Fibroblast of gingiva (primary cell): Measurements from ENCODE around the gene ERMARD.
A peak's percentile ranks its signal among the peaks of the same experiment; 100 is the strongest.

Experiments
- DNase-seq: peaks from one replicate; pipeline ENCODE4 v3.0.0-alpha.2; 2011; ENCODE audit warnings: low read depth

Gene ERMARD

GRCh38 chr6:169751242-169752073, at the start of gene ERMARD, which contains the start of gene DYNLT2:
Gene ERMARD, plus strand, starts transcription at chr6:169751622. Its CDS starts 36 bp downstream, at chr6:169751658.
Gene DYNLT2, minus strand, starts transcription at chr6:169751572. Its CDS starts 114 bp downstream, at chr6:169751458.
- peak; percentile 92 for DNase-seq

DNA sequence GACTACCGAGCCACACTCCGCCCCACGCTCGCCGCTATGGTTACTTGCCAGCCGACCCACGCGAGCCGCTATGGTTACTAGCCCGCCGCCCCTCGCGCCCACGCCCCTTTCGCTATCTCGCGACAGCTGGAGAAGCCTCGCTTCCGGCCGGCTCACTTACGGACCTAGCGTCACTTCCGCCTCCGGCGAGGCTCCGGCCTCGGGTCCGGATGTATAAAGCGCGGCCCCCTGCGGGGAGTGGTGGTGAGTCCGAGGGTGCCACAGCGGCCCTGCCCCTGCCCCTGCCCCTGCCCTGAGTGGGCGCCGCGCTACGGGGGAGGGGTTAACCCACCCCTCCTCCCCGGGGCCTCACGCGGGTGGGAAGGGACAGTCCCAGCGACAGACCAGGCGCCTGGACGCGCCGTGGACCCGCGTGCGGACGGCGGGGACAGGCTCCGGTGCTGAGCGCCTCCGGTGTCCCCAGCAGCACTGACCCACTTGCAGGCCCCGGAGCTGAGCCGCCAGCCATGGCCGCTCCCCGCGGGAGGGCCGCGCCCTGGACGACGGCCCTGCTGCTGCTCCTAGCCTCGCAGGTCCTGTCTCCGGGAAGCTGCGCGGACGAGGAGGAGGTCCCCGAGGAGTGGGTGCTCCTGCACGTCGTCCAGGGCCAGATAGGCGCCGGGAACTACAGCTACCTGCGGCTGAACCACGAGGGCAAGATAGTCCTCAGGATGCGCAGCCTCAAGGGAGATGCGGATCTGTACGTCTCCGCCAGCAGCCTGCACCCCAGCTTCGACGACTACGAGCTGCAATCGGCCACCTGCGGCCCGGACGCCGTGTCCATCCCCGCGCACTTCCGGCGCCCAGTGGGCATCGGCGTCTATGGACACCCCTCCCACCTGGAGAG, 49.2 kb upstream of the ERMARD start, which contains the start of the genes C6orf120 and WDR27:
TSS of gene C6orf120 (plus strand) at position 173 of the 886 bp plus-strand sequence. CDS start at position 507, 334 bp downstream.
TSS of gene WDR27 (minus strand) at position 76 of the 886 bp plus-strand sequence. CDS start 13,024 bp downstream, outside the sequence.
- DNase-seq, result peak; percentile 97

- no peak for DNase-seq
Observed at GRCh38 chr6:169702840-169703246, 48.6 kb upstream of the ERMARD start.

- DNase-seq, result no peak
Observed at GRCh38 chr6:169707772-169708171, 43.6 kb upstream of the ERMARD start.

GRCh38 chr6:169709293-169709692, 42.1 kb upstream of the ERMARD start:
- no peak for DNase-seq

DNA sequence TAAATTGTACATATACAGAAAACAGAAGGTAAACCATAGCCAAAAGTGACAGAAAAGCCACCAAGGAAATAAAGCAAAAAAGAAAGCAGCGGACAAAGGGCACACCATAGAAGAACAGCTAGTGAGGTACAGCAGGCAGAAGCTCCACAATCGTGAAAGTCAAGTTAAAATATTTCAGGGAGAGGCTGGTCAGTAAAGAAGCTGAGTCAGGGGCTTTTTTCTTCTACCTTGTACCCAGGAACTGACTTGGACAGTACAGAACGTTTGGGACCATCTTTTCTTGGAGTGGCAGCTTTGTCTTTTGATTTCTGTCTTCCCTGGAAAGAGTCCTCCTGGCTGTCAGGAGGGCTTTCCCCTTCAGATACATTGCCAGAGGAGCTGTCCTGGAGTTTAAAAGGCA, 41.4 kb upstream of the ERMARD start:
- no peak for DNase-seq

GRCh38 chr6:169714178-169714577, 37.2 kb upstream of the ERMARD start:
- no peak for DNase-seq

DNA sequence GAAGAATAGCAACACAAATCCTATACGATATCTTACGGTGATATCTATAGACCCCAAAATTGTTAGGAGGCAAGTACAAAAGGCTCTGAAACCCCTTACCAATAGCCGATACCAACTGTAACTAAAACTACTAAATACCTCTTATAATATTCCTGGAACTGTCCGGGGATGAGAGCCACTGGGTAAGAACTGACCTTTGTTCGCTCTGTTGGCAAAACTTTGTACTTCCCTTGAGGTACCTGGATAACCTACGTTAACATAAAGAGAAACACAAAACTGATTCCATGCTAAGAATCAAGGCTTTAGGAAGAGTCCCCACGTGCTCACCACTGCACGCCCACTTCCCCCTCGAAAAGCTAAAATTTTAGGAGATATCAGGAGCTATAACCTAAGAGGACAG, 36.8 kb upstream of the ERMARD start:
- no peak for DNase-seq

DNA sequence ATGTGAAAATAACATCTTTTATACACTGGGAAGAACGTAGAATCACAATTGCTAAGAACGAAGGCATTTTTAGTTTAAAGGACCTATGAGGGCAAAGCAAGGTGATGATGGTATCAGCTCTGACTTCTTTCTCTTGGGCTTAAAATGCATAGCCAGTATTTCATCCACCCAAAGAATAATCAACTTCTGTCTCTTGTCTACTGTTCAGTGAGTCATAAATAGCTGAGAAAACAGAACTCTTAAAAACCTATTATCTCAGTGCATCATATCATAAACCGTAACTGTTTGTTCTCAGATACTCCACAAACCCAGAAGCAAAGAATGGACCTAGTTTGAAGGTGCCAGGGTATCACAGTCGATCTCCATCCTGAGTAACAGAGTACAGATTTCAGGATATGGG, 32.3 kb upstream of the ERMARD start:
- DNase-seq, result no peak

DNA sequence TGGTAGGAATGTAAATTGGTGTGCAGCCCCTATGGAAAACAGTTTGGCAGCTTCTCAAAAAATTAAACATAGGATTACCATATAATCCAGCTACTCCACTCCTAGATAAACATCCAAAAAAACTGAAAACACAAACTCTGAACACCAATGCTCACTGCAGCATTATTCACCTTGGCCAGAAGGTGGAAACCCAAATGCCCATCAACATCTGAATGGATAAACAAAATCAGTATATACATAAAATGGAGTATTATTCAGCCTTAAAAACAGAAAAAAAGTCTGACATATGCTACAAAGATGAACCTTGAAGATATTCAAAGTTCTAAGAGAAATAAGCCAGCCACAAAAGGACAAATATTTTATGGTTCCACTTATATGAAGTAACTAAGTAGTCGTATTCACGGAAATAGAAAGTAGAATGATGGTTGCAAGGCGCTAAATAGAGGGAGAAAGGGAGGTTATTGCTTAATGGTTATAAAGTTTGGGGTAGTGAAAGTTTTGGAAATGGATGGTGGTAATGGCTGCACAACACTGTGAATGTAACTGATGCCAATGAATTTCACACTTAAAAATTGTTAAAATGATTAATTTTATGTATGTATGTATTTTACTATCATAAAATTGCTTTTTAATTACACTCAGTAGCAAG, 31.1 kb upstream of the ERMARD start:
- no peak for DNase-seq

- peak; percentile 38 for DNase-seq
Observed at GRCh38 chr6:169722362-169723199, 28.8 kb upstream of the ERMARD start.

DNA sequence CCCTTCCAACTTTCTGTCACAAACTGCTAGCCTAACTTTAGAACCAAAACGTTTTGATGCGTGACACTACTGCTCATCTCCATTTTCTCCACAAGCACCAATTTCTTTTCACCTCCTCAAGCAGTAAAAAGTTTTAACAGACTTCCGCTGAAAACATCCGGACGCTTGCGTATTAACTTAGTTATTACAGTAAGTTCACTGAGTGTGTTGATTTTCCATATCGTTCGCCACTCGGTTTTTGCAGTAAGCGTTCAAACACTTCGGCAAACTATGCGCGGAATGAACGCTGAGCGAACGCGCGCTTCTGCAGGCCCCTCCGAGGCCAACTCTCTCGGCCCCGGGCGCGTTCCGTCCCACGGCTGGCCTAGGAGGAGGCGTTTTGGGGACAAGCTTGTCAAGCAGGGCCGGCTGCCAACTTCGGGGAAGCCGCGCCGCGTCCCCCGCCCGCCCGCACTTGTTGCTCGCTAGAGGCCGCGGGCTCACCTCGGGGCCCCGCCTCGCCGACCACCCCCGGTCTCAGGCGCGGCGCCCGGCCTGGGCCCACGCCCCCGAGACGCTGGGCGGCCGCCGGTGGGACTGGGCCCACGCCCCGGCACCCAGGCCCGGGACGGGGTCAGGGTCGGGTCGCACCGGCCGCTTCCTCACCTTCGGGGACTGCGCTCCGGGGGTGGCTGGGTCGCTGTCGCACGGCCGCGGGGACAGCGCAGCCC, 28.1 kb upstream of the ERMARD start:
- DNase-seq, result peak; percentile 62

GRCh38 chr6:169723991-169724493, 27.4 kb upstream of the ERMARD start:
- DNase-seq, result peak; percentile 22

- peak; percentile 12 for DNase-seq
Observed at GRCh38 chr6:169724494-169725124, 26.8 kb upstream of the ERMARD start, which contains the start of gene PHF10. Gene PHF10, minus strand, starts transcription at chr6:169724500. Its CDS starts 569 bp downstream, at chr6:169723931.

DNA sequence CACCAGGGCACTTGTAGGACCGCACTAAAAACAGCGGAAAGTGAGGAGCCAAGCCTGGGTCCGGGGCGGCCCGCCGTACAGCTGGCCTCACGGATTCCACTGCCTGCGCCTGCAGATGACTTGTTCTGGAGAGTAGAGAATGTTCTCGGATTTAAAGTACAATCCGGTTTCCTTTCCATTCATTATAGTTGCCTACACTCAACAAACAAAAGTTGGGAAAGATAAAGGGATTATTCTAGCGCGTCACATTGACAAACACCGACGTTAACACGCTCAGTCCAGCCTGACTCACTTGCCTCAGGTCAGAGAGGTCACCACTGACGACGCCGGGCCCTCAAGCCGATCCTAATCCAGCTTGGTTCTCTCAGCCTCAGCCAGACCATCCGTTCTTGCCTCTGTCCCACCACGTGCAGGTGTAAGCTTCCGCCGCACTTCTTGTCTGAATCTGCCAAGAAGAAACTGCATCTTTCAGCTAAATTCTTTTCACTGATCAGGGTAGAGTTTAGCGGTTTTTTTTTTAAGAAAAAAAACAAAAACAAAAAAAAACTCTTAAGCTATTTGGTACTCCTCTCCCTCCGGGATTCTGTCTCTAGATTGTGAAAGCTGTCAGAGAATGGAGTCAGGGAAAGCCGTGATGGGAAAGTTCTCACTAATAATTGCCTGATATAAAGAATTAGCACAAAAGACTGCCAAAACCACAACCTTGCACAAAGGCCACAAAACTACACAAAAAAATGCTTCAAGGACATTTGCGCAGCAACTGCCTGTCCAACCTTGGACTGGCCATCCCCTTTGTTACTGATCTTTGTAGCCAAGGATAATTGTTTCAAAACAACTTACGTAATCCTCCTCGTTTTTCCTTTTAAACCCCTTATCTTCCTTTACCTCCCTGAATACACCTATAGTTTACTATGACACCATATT, 26.0 kb upstream of the ERMARD start:
- DNase-seq, result peak; percentile 60

DNA sequence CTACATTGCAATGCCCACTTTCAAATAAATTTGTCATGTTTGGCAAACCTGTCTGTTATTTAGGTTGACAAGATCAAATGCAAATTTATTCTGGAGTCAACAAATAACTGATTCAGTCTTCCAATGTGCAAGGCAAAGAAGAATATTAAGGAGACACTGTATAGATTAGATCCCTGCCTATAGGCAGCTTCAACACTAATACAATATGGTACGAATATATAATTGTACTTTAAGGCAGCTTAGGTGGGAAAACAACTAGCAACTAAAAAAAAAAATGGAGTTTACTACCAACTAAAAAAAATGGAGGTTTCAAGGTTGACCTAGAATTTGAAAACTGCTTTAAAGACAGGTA, 25.4 kb upstream of the ERMARD start:
- DNase-seq, result no peak

GRCh38 chr6:169726963-169727362, 24.5 kb upstream of the ERMARD start:
- DNase-seq, result no peak

DNA sequence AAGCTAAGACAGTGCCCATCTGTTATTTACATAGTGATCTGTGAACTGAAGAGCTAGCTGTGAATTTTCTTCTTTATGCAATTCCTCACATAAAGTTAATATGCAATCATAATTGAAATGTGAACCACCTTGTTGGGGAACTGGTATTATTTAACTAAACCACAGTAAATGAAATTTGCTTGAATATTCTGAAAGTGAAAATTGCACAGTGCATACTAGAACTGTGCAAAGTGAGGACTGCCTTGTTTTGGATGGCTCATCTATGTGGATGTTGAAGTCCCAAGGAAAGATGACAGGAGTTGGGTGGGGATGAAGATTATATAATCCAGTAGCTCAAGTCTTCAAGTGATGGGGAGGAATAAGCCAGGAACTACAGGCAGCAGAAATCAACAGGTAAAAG, 21.5 kb upstream of the ERMARD start:
- DNase-seq, result no peak
